Right lobe of liver (tissue), 4 donors: ENCODE measurements around the gene TTC36.

Experiments
- CTCF ChIP-seq, 4 donors: fragments of 200-600 bp in 3 of 4; fragments of 450-650 bp in 1 of 4; IDR thresholded peaks; one replicate each; pipeline versions ENCODE4 v1.5.1 to v1.8.0; 2016 to 2022; ENCODE audit warnings: antibody characterized with exemption in 4 of 4, mild to moderate bottlenecking in 2 of 4
- POLR2A ChIP-seq: fragments of 450-650 bp; IDR thresholded peaks from one replicate; pipeline ENCODE4 v1.6.1; 2017; ENCODE audit warnings: antibody characterized with exemption, mild to moderate bottlenecking
- donor health status: DM: no; HTN: no; CAD: no.
- donor health status: DM: no; HTN: no; CAD: no.
- donor health status: DM: no; HTN: yes; CAD: no.

GRCh38 chr11:118536726-118537125 is 9.5 kb downstream of the TTC36 start:
- TF ChIP-seq CTCF (IDR thresholded peaks at IDR 0.05): no peak
- TF ChIP-seq POLR2A: no peak
